ENCODE measurements around the gene RAP2B.

The RAP2B gene

DNA sequence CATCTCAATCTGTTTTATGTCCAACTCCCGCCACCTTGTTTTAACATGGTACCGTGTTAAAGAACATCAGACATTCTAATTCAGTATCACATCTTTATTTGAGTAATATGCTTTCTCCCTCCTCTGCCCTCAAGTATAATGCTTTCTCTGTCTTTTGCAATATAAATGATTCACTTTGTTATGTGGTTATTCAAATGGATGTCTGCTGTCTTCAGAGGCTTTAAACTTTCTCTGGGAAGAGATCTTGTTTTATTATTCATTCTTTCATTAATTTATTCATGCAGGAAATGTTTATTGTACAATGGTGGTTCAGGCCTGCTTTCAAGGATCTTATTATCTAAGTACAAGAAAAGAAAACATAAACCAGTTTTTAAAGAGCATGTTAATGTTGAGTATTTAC is 57.1 kb downstream of the RAP2B start:
- TF ChIP-seq, protein P1, sequence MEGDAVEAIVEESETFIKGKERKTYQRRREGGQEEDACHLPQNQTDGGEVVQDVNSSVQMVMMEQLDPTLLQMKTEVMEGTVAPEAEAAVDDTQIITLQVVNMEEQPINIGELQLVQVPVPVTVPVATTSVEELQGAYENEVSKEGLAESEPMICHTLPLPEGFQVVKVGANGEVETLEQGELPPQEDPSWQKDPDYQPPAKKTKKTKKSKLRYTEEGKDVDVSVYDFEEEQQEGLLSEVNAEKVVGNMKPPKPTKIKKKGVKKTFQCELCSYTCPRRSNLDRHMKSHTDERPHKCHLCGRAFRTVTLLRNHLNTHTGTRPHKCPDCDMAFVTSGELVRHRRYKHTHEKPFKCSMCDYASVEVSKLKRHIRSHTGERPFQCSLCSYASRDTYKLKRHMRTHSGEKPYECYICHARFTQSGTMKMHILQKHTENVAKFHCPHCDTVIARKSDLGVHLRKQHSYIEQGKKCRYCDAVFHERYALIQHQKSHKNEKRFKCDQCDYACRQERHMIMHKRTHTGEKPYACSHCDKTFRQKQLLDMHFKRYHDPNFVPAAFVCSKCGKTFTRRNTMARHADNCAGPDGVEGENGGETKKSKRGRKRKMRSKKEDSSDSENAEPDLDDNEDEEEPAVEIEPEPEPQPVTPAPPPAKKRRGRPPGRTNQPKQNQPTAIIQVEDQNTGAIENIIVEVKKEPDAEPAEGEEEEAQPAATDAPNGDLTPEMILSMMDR (IDR thresholded peaks at IDR 0.05), result no peak
